HUES6 (cell line): ENCODE measurements around the gene GHRL.

ENCODE experiments used
- H3K27ac ChIP-seq: 2 replicates; pipeline ENCODE4 v1.7.0; 2013; ENCODE audit warnings: low read depth, mild to moderate bottlenecking, low read length, inconsistent platforms
- H3K27me3 ChIP-seq: 2 replicates; pipeline ENCODE4 v1.6.1; 2013; ENCODE audit warnings: low read length; ENCODE audit not compliant: control insufficient read depth, insufficient read depth
- H3K36me3 ChIP-seq: 2 replicates; pipeline ENCODE4 v1.6.1; 2013; ENCODE audit warnings: low read length; ENCODE audit not compliant: control insufficient read depth, insufficient read depth
- H3K4me1 ChIP-seq: 2 replicates; pipeline ENCODE4 v1.6.1; 2013; ENCODE audit warnings: low read length; ENCODE audit not compliant: control insufficient read depth, insufficient read depth
- H3K4me3 ChIP-seq: 2 replicates; pipeline ENCODE4 v1.5.1; 2013; ENCODE audit warnings: low read depth, low read length
- H3K9ac ChIP-seq: one replicate; pipeline ENCODE4 v1.6.1; 2013; ENCODE audit warnings: mild to moderate bottlenecking, low read length
- H3K9me3 ChIP-seq: 2 replicates; pipeline ENCODE4 v1.6.1; 2013; ENCODE audit warnings: low read depth, low read length; ENCODE audit not compliant: control insufficient read depth, insufficient read depth

The GHRL gene

GRCh38 chr3:10240799-10241198 lies 51.9 kb downstream of the GHRL start:
- Histone ChIP-seq H3K4me1 (peaks cover 10% of the 10 kb centered on the region; the same call in 1 of the 2 replicates), H3K9me3 (peaks cover 21% of the 10 kb centered on the region), H3K27me3 (no peaks in the 10 kb centered on the region), H3K9ac (no peak overlapping the region), H3K4me3 (no peak overlapping the region), H3K36me3 (no peaks in the 10 kb centered on the region; the same call in 1 of the 2 replicates), H3K27ac (no peak overlapping the region)

DNA sequence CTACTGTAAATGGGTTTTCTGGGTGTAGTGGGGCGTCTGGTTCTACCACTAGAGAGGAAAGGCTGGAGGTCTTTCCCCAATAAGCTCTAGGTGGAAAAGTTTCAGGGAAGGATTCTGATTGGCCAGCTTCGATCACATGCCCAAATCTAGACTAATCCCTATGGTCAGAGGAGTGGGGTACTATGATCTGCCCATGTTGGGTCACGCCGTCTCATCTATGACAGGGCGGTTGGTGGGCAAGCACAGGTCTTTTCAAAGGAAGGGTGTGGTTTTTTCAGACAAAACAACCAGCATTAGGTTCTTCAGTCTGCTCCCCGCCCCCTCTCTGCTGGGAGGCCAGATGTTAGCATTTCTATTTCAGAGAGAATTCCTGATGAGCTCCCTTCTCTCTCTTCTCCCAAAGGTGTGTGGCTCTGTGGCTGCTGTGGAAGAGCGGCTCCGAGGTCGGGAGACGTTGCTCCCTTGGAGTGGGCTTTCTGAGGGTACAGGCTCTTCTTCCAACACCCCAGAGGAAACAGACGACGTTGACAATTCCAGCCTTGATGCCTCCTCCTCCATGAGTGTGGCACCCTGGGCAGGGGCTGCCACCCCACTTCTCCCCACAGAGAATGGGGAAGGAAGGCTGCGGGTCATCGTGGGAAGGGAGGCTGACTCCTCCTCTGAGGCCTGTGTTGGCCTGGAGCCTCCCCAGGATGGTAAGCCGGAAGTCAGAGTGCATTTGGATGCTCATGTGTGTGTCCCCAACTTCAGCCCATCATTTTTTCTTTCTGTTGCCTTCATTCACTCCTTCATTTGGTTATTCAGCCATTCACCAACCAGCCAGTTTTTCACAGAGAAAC lies 54.2 kb downstream of the GHRL start:
- Histone ChIP-seq H3K9ac (no peak overlapping the region), H3K27ac (no peak overlapping the region), H3K27me3 (no peaks in the 10 kb centered on the region), H3K4me1 (peaks cover 16% of the 10 kb centered on the region), H3K9me3 (no peaks in the 10 kb centered on the region), H3K4me3 (no peak overlapping the region), H3K36me3 (no peaks in the 10 kb centered on the region; the same call in 1 of the 2 replicates)
